GF-D8 (cell line): ENCODE measurements around the gene PCDHB5.
"Not testable (repeated sequence)": the region's sequence is repeated elsewhere in the genome, so short reads cannot be mapped to it uniquely, and the experiment has no call there.

ENCODE experiments used
- DNase-seq: peaks from one replicate; lab custom pipeline; 2025; lab: John Stamatoyannopoulos, UW

The PCDHB5 gene

GRCh38 chr5:141152096-141152495, 17.1 kb downstream of the PCDHB5 start:
- DNase-seq = not testable (repeated sequence)

GRCh38 chr5:141155540-141156374, 20.8 kb downstream of the PCDHB5 start:
- DNase-seq = no peak

GRCh38 chr5:141157356-141157755, 22.4 kb downstream of the PCDHB5 start:
- DNase-seq = not testable (repeated sequence)

- DNase-seq = not testable (repeated sequence)
These were observed 22.9 kb downstream of the PCDHB5 start for GRCh38 chr5:141157901-141158300.

GRCh38 chr5:141172381-141173204, 37.6 kb downstream of the PCDHB5 start, which contains the start of gene PCDHB7:
PCDHB7 (plus strand) TSS chr5:141172644; CDS start chr5:141172836, 192 bp downstream.
- no peak for DNase-seq

- not testable (repeated sequence) for DNase-seq
These were observed 39.5 kb downstream of the PCDHB5 start for GRCh38 chr5:141174291-141175104.

GRCh38 chr5:141175933-141176332, 40.9 kb downstream of the PCDHB5 start:
- DNase-seq = no peak

- DNase-seq = not testable (repeated sequence)
These were observed 42.7 kb downstream of the PCDHB5 start, which contains the start of gene PCDHB8 for GRCh38 chr5:141177577-141178191. PCDHB8 (plus strand) TSS chr5:141177790; CDS start chr5:141178035, 245 bp downstream.

- not testable (repeated sequence) for DNase-seq
These were observed 44.4 kb downstream of the PCDHB5 start for GRCh38 chr5:141179371-141179770.

GRCh38 chr5:141179876-141180275, 44.9 kb downstream of the PCDHB5 start:
- DNase-seq = not testable (repeated sequence)

GRCh38 chr5:141180313-141180712, 45.3 kb downstream of the PCDHB5 start:
- DNase-seq = no peak

GRCh38 chr5:141182248-141182647, 47.2 kb downstream of the PCDHB5 start, which contains the start of gene PCDHB16:
PCDHB16 (plus strand) TSS chr5:141182387; CDS start chr5:141182560, 173 bp downstream.
- DNase-seq = no peak

- not testable (repeated sequence) for DNase-seq
These were observed 49.3 kb downstream of the PCDHB5 start for GRCh38 chr5:141184117-141184855.

GRCh38 chr5:141186897-141187512, 52.0 kb downstream of the PCDHB5 start, which contains the start of gene PCDHB9:
PCDHB9 (plus strand) TSS chr5:141187161; CDS start chr5:141187319, 158 bp downstream.
- DNase-seq = no peak
